HEK293T (cell line): Measurements from ENCODE around the gene IRF6.

Experiments
- FOXM1 ChIP-seq: fragments of 450-650 bp; IDR thresholded peaks from 2 replicates; pipeline ENCODE4 v1.6.1; 2017; ENCODE audit warnings: mild to moderate bottlenecking, borderline replicate concordance
- HDGF ChIP-seq: fragments of 450-650 bp; IDR thresholded peaks from 2 replicates; pipeline ENCODE4 v1.6.1; 2017; ENCODE audit warnings: antibody characterized with exemption, borderline replicate concordance
- NFRKB ChIP-seq: fragments of 450-650 bp; IDR thresholded peaks from 2 replicates; pipeline ENCODE4 v1.6.1; 2016; ENCODE audit warnings: mild to moderate bottlenecking, moderate library complexity
- SUZ12 ChIP-seq: fragments of 450-650 bp; IDR thresholded peaks from 2 replicates; pipeline ENCODE4 v1.6.1; 2016; ENCODE audit warnings: mild to moderate bottlenecking

DNA sequence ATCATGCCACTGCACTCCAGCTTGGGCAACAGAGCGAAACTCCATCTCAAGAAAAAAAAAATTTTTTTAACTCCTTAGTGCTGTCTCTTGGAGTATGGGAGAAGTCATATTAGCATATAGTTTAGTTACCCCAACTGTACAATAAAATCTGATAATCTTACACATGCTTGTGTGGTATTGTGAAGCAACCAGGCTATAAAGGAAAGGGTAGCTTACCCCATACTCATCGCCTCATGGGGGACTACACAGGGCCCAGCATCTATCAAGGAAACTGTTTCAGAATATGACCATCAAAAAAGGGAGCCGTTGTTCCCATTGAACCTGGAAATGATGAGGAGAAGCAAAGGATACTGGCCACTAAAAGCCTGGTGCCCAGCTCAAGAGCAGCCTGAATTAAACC, 53.1 kb downstream of the IRF6 start:
- TF ChIP-seq SUZ12 (no peak), FOXM1 (no peak), HDGF (no peak), NFRKB (no peak)
